Measurements from ENCODE around the gene GPC3. TPM values are rescaled to one million over a fixed set of nuclear protein-coding genes. Genes with fewer than 3 reads are reported as not detected.

GPC3 gene
- total and polyA plus RNA-seq, 2 of the 4 experiments (the other 2 are of a cell fraction) = not detected

- H3K23ac ChIP-seq (ENCODE audit: low read depth, low read length) = no peak overlapping the region
- ChIA-PET POLR2A (ENCODE audit: unreplicated experiment) (no interaction called here), CTCF (no interaction called here)
- H4K20me1 ChIP-seq (ENCODE audit: insufficient read depth, low read length) = no peaks in the 10 kb centered on the region
- H3K9me1 ChIP-seq (ENCODE audit: insufficient read depth, low read length) = no peaks in the 10 kb centered on the region
- no peaks in the 10 kb centered on the region for H3K9me3 ChIP-seq (ENCODE audit: control insufficient read depth, insufficient read depth, low read length)
- H2BK15ac ChIP-seq (ENCODE audit: low read depth, low read length) = no peak overlapping the region
- H4K91ac ChIP-seq (ENCODE audit: insufficient read depth, low read depth, low read length) = no peak overlapping the region
- no peak overlapping the region for H2AK5ac ChIP-seq (ENCODE audit: low read depth, low read length)
- H3K4me3 ChIP-seq (ENCODE audit: insufficient read depth, low read depth, low read length) = no peak overlapping the region
- H2AK9ac ChIP-seq (replicated peaks; ENCODE audit: low read depth, low read length, poor library complexity) = no peak overlapping the region
- H3K18ac ChIP-seq (ENCODE audit: low read depth, low read length) = no peak overlapping the region
- H2AFZ ChIP-seq (replicated peaks; ENCODE audit: low read length, poor library complexity) = no peak overlapping the region
- TF ChIP-seq RCOR1 (IDR thresholded peaks at IDR 0.05; ENCODE audit: insufficient replicate concordance, low read length) (no peak), CEBPB (IDR thresholded peaks at IDR 0.05; ENCODE audit: low read depth, low read length) (no peak), FOS (IDR thresholded peaks at IDR 0.05; ENCODE audit: low read depth, low read length) (no peak), NFE2L2 (IDR thresholded peaks at IDR 0.05; ENCODE audit: low read depth, low read length) (no peak)
- no peaks in the 10 kb centered on the region for H3K36me3 ChIP-seq (ENCODE audit: control insufficient read depth, insufficient read depth, low read length)
- H3K27me3 ChIP-seq (ENCODE audit: control insufficient read depth, insufficient read depth, low read length) = no peaks in the 10 kb centered on the region; the same call in 1 of the 2 replicates
- intact Hi-C loops (cut with micrococcal nuclease) (no loop called here), dilution Hi-C loops (cut with HindIII; ENCODE audit: low sequenced_read_pairs, unreplicated experiment) (no loop called here), in situ Hi-C loops (cut with MboI; ENCODE audit: low sequenced_read_pairs) (no loop called here)
- no peak overlapping the region for H2BK120ac ChIP-seq (ENCODE audit: low read depth, low read length)
- no peaks in the 10 kb centered on the region for H3K79me1 ChIP-seq (ENCODE audit: low read depth in 1 of 2, low read length in 2 of 2)
- no peak overlapping the region for H3K56ac ChIP-seq (ENCODE audit: extremely low read depth, insufficient read depth, low read length)
- no peak overlapping the region for H4K5ac ChIP-seq (ENCODE audit: low read depth, low read length)
- no TSS peak for BruUV-seq (replicated peaks)
- H3K4ac ChIP-seq (ENCODE audit: low read depth, low read length) = no peak overlapping the region
- H3K9ac ChIP-seq (ENCODE audit: low read depth, low read length) = no peak overlapping the region
- no peaks in the 10 kb centered on the region for H3K4me1 ChIP-seq (ENCODE audit: control insufficient read depth, insufficient read depth, low read length)
- H2BK5ac ChIP-seq (ENCODE audit: low read depth, low read length, poor library complexity, severe bottlenecking) = no peak overlapping the region
- no peak overlapping the region for H3K27ac ChIP-seq (ENCODE audit: insufficient read depth, low read length)
- no CpG with 5 or more reads among the region's 4 CpGs for WGBS, 2 experiments (ENCODE audit: extremely low coverage in 2 of 2, insufficient read length in 1 of 2)
- H4K8ac ChIP-seq (ENCODE audit: low read depth in 2 of 2, low read length in 2 of 2) = no peak overlapping the region
- H3K14ac ChIP-seq (replicated peaks; ENCODE audit: low read depth, low read length) = no peak overlapping the region
- H3K4me2 ChIP-seq (ENCODE audit: low read depth, low read length) = no peak overlapping the region
- DNase-seq = no peak
- ATAC-seq (ENCODE audit: low read depth) = no peak
- H2BK20ac ChIP-seq (ENCODE audit: low read depth, low read length) = no peak overlapping the region
Measured at GRCh38 chrX:133897593-133898163, 87.7 kb downstream of the GPC3 start.

All from IMR-90 (cell line).